Esophagus (tissue), 2 donors: ENCODE data around the gene SEPTIN2. TPM values are rescaled to one million over a fixed set of nuclear protein-coding genes. Genes with fewer than 3 reads are reported as not detected.
"Not testable (repeated sequence)": the region's sequence is repeated elsewhere in the genome, so short reads cannot be mapped to it uniquely, and the experiment has no call there.

ENCODE experiments used
- H3K27ac ChIP-seq, 2 donors: one replicate each; pipeline ENCODE4 v1.5.1; 2013; ENCODE audit warnings: low read depth in 2 of 2, mild to moderate bottlenecking in 2 of 2, inconsistent platforms in 1 of 2, low read length in 1 of 2, moderate library complexity in 1 of 2
- H3K27me3 ChIP-seq, 2 donors: one replicate each; pipeline ENCODE4 v1.6.1; 2013; ENCODE audit warnings: low read length in 2 of 2, control low read depth in 1 of 2, mild to moderate bottlenecking in 1 of 2; ENCODE audit not compliant: insufficient read depth in 2 of 2, control insufficient read depth in 1 of 2
- H3K36me3 ChIP-seq, 2 donors: one replicate each; pipeline ENCODE4 v1.6.1; 2013; ENCODE audit warnings: low read length in 1 of 2; ENCODE audit not compliant: control insufficient read depth in 2 of 2, insufficient read depth in 2 of 2
- H3K4me1 ChIP-seq, 2 donors: one replicate each; pipeline ENCODE4 v1.6.1; 2013; ENCODE audit warnings: low read length in 1 of 2; ENCODE audit not compliant: control insufficient read depth in 2 of 2, insufficient read depth in 2 of 2
- H3K4me3 ChIP-seq, 2 donors: one replicate each; pipeline ENCODE4 v1.5.1; 2013; ENCODE audit warnings: low read length in 2 of 2, mild to moderate bottlenecking in 2 of 2, low read depth in 1 of 2, moderate library complexity in 1 of 2
- H3K9me3 ChIP-seq, 2 donors: one replicate each; pipeline ENCODE4 v1.6.1; 2013; ENCODE audit warnings: mild to moderate bottlenecking in 2 of 2, low read depth in 1 of 2, low read length in 1 of 2, moderate library complexity in 1 of 2; ENCODE audit not compliant: control insufficient read depth in 2 of 2, insufficient read depth in 1 of 2
- WGBS, 2 donors: extraction: QIAGEN DNeasy Blood & Tissue Kit; methylation state at CpG; one replicate each; pipeline ENCODE4 v1.1.7; 2013; 5-methylcytosine and 5-hydroxymethylcytosine counted together
- polyA plus RNA-seq, 2 donors: library from polyadenylated mRNA; stranded (reverse); fragments of 200-250 nt; gene quantifications; one replicate each; pipeline ENCODE4 v1.2.3, GENCODE V29; 2013
- donor health status: healthy with polysubstance abuse.
- donor health status: Bipolar disorder and iron deficiency.

The SEPTIN2 gene
- polyA plus RNA-seq, 2 donors, result 63.6 to 95.6 TPM

DNA sequence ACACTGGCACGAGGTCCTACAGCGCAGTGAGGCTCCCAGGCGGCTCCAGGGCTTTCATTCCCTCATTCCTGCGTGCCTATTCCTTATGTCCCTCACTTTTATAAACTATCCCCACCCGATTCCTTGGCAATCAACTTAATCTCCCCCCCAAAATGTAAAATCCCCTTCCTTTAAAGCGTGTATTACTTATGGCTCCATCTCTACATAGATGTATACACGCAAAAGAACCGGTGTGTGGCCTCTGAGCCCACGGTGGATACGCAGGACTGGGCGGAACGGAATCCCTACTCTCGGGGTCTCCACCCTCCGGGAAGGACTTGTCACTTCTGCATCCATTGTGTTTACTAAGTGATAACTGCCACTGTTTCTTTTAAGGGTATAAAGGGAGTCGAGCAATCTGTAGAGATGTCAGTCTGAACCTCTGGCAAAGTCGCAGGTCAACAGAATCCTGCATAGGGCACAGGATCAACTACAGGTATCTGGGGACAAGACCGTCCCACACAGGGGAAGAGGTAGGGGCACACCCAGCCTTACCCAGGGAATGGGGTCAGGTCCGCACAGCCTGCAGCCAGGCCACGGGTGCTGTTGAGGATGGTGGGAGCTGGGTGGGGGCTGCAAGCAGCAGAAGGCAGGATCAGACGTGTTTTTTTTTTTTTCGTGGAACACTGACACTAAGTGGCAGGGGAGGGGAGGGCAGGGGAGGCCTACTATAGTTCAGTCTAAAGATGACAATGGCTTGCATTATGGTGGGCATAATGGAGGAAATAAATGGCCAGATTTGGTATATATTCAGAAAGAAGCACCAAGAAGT lies 42.3 kb upstream of the SEPTIN2 start:
- H3K4me3 ChIP-seq, result peak overlapping the region; percentile 79 to 93
- no peaks in the 10 kb centered on the region for H3K9me3 ChIP-seq
- H3K27ac ChIP-seq, result peak overlapping the region; percentile 90 to 95
- H3K4me1 ChIP-seq, result peaks cover 12 to 16% of the 10 kb centered on the region in 2 donors
- H3K36me3 ChIP-seq, result peaks cover 0 to 2% of the 10 kb centered on the region in 2 donors
- WGBS, 2 donors, result 51 to 52% methylated on average over 21 of the region's 21 CpGs
- H3K27me3 ChIP-seq, result no peaks in the 10 kb centered on the region

- Histone ChIP-seq H3K27me3 (no peaks in the 10 kb centered on the region), H3K4me3 (no peak overlapping the region), H3K27ac (peak overlapping the region in 1 of 2 donors; percentile 33), H3K9me3 (no peaks in the 10 kb centered on the region), H3K4me1 (peaks cover 12 to 16% of the 10 kb centered on the region in 2 donors), H3K36me3 (peaks cover 0 to 2% of the 10 kb centered on the region in 2 donors)
- WGBS, 2 donors, result 65 to 92% methylated on average over 5 of the region's 5 CpGs
Observed at GRCh38 chr2:241274127-241274526, 41.6 kb upstream of the SEPTIN2 start.

- no peaks in the 10 kb centered on the region for H3K9me3 ChIP-seq
- WGBS, 2 donors, result 98% methylated on average over 1 of the region's 1 CpG
Observed at GRCh38 chr2:241275504-241275903, 40.2 kb upstream of the SEPTIN2 start.

DNA sequence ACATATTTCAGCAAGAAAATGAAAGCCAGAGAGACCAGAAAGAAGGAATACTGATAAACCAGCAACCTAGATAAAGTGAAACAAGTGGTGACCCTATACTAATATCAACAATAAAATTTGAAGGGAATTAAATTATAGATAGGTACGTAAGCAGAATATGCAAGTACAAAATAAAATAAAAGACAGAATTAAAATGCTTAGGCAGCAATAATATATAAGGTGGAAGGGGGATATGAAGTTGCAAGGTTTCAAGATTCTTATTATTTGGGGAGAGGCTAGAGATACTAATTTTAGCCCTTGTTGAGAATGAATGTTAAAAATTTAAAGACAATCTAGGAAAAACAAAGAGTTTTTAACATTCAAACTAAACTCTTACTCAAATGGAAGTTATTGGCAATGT lies 39.8 kb upstream of the SEPTIN2 start:
- peaks cover 2 to 5% of the 10 kb centered on the region in 2 donors for H3K4me1 ChIP-seq
- H3K27me3 ChIP-seq, result no peaks in the 10 kb centered on the region
- H3K27ac ChIP-seq, result no peak overlapping the region
- no peak overlapping the region for H3K4me3 ChIP-seq
- H3K9me3 ChIP-seq, result no peaks in the 10 kb centered on the region
- peaks cover 0 to 5% of the 10 kb centered on the region in 2 donors for H3K36me3 ChIP-seq
- 98 to 100% methylated on average over 1 of the region's 1 CpG for WGBS, 2 donors

More at GRCh38 chr2:241275504-241275903, 40.2 kb upstream of the SEPTIN2 start:
- H3K27ac ChIP-seq, result no peak overlapping the region
- H3K4me1 ChIP-seq, result peaks cover 6 to 9% of the 10 kb centered on the region in 2 donors
- H3K36me3 ChIP-seq, result peaks cover 0 to 5% of the 10 kb centered on the region in 2 donors
- no peaks in the 10 kb centered on the region for H3K27me3 ChIP-seq
- H3K4me3 ChIP-seq, result no peak overlapping the region

DNA sequence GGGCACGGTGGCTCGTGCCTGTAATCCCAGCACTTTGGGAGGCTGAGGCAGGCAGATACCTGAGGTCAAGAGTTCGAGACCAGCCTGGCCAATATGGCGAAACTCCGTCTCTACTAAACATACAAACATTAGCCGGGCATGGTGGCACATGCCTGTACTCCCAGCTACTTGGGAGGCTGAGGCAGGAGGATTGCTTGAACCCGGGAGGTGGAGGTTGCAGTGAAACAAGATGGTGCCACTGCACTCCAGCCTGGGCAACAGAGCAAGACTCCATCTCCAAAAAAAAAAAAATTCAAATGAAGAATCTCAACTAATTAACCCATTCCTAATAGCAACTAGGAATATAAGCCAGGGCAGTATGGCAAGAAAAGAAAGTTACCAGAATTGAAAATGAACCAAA lies 37.4 kb upstream of the SEPTIN2 start:
- H3K9me3 ChIP-seq, H3K27me3 ChIP-seq, H3K27ac ChIP-seq, H3K4me3 ChIP-seq, H3K4me1 ChIP-seq, H3K36me3 ChIP-seq: not testable (repeated sequence)
- WGBS, 2 donors, result 93 to 96% methylated on average over 7 of the region's 7 CpGs

GRCh38 chr2:241279413-241279812 lies 36.3 kb upstream of the SEPTIN2 start:
- Histone ChIP-seq H3K9me3 (no peaks in the 10 kb centered on the region), H3K36me3 (peaks cover 0 to 3% of the 10 kb centered on the region in 2 donors), H3K27me3 (no peaks in the 10 kb centered on the region), H3K27ac (no peak overlapping the region), H3K4me1 (peaks cover 0 to 2% of the 10 kb centered on the region in 2 donors), H3K4me3 (no peak overlapping the region)
- 74% methylated on average over 8 of the region's 8 CpGs for WGBS, 2 donors

GRCh38 chr2:241279828-241280227 lies 35.9 kb upstream of the SEPTIN2 start:
- 81 to 90% methylated on average over 3 of the region's 3 CpGs for WGBS, 2 donors
- H3K9me3 ChIP-seq, result no peaks in the 10 kb centered on the region
- H3K27me3 ChIP-seq, result no peaks in the 10 kb centered on the region
- H3K27ac ChIP-seq, result no peak overlapping the region
- peaks cover 0 to 3% of the 10 kb centered on the region in 2 donors for H3K36me3 ChIP-seq
- peaks cover 0 to 2% of the 10 kb centered on the region in 2 donors for H3K4me1 ChIP-seq
- H3K4me3 ChIP-seq, result no peak overlapping the region

DNA sequence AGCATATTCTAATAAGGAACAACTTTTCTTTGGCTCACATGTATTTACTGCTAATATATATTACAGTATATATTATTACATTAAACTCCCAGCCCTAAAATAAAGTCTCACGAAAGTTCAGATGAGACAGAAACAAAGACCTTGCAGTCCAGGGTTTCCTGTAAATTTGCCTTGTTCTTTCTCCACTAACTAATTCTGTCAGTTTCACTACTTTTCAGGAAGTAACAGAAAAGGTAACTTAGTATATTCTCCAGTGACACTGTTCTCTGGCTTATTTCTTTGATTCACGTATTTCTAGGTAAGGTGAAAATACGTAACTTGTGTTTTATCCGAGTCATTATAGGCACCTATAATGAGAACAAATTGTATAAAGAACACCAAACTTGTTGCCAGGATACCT lies 35.4 kb upstream of the SEPTIN2 start:
- Histone ChIP-seq H3K27ac (no peak overlapping the region), H3K9me3 (no peaks in the 10 kb centered on the region), H3K36me3 (peaks cover 0 to 3% of the 10 kb centered on the region in 2 donors), H3K27me3 (no peaks in the 10 kb centered on the region), H3K4me3 (no peak overlapping the region), H3K4me1 (peaks cover 0 to 2% of the 10 kb centered on the region in 2 donors)
- WGBS, 2 donors, result 88 to 93% methylated on average over 4 of the region's 4 CpGs

- no peak overlapping the region for H3K27ac ChIP-seq
- 59% methylated on average over 5 of the region's 5 CpGs for WGBS, 2 donors
- H3K4me3 ChIP-seq, result no peak overlapping the region
- peaks cover 0 to 2% of the 10 kb centered on the region in 2 donors for H3K4me1 ChIP-seq
- peaks cover 0 to 3% of the 10 kb centered on the region in 2 donors for H3K36me3 ChIP-seq
- H3K9me3 ChIP-seq, result no peaks in the 10 kb centered on the region
- H3K27me3 ChIP-seq, result no peaks in the 10 kb centered on the region
Observed at GRCh38 chr2:241282555-241282954, 33.2 kb upstream of the SEPTIN2 start.

- no peak overlapping the region for H3K27ac ChIP-seq
- H3K27me3 ChIP-seq, result no peaks in the 10 kb centered on the region
- no peak overlapping the region for H3K4me3 ChIP-seq
- H3K4me1 ChIP-seq, result peaks cover 0 to 2% of the 10 kb centered on the region in 2 donors
- 91 to 99% methylated on average over 1 of the region's 1 CpG for WGBS, 2 donors
- H3K36me3 ChIP-seq, result no peaks in the 10 kb centered on the region
- no peaks in the 10 kb centered on the region for H3K9me3 ChIP-seq
Observed at GRCh38 chr2:241285596-241285995, 30.1 kb upstream of the SEPTIN2 start.
